Right lobe of liver (tissue), 4 donors: ENCODE measurements around the gene MICU1.

Source experiments
- CTCF ChIP-seq, 4 donors: fragments of 200-600 bp in 3 of 4; fragments of 450-650 bp in 1 of 4; IDR thresholded peaks; one replicate each; pipeline versions ENCODE4 v1.5.1 to v1.8.0; 2016 to 2022; ENCODE audit warnings: antibody characterized with exemption in 4 of 4, mild to moderate bottlenecking in 2 of 4
- POLR2A ChIP-seq: fragments of 450-650 bp; IDR thresholded peaks from one replicate; pipeline ENCODE4 v1.6.1; 2017; ENCODE audit warnings: antibody characterized with exemption, mild to moderate bottlenecking
- donor health status: DM: no; HTN: no; CAD: no.
- donor health status: DM: no; HTN: no; CAD: no.
- donor health status: DM: no; HTN: yes; CAD: no.

GRCh38 chr10:72665925-72666324 is 40.0 kb upstream of the MICU1 start:
- TF ChIP-seq POLR2A, result no peak
- TF ChIP-seq CTCF (IDR thresholded peaks at IDR 0.05), result no peak
